Measurements from ENCODE around the gene C3orf49. TPM values are rescaled to one million over a fixed set of nuclear protein-coding genes. Genes with fewer than 3 reads are reported as not detected.

The C3orf49 gene, protein sequence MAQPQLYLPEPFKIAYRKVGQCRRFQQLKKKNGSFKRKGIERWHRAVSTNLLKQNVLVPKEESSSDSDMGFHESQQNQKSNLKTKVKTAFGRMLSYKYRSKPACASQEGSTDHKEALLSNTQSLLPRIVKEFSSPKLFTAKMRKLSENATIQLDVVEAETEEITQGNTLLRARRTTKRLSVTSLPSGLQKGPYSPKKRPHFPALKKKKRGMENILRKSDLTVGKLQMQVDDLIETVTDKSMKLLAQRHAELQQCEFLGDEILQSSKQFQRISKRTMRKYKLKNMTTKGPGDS
- total RNA-seq (2016; rRNA removed; fragmentation: Illumina TruSeq; extraction: Trizol) = not detected in 2 replicates
- not detected in 2 replicates for total RNA-seq (2016; cell fraction: cytosol; rRNA removed; fragmentation: Illumina TruSeq; extraction: Trizol; ENCODE audit: low read depth)
- not detected in 2 replicates for total RNA-seq (2016; cell fraction: insoluble cytoplasmic fraction; rRNA removed; fragmentation: Illumina TruSeq; extraction: Trizol)
- total RNA-seq (2016; cell fraction: membrane; rRNA removed; fragmentation: Illumina TruSeq; extraction: Trizol) = not detected in 2 replicates
- not detected in 2 replicates for total RNA-seq (2016; cell fraction: nucleus; rRNA removed; fragmentation: Illumina TruSeq; extraction: Trizol)
- not detected in 2 replicates for polyA plus RNA-seq (2011; rRNA removed)
- polyA plus RNA-seq (2011; cell fraction: cytosol; rRNA removed) = not detected in 2 replicates
- polyA plus RNA-seq (2011; cell fraction: nucleus; rRNA removed) = not detected in 2 replicates
- polyA plus RNA-seq (2012) = not detected in 2 replicates
- polyA plus RNA-seq (2016; cell fraction: cytosol; fragmentation: Illumina TruSeq; extraction: Trizol; ENCODE audit: low read depth) = not detected in 2 replicates
- not detected in 2 replicates for polyA plus RNA-seq (2016; cell fraction: insoluble cytoplasmic fraction; fragmentation: Illumina TruSeq; extraction: Trizol; ENCODE audit: low read depth)
- polyA plus RNA-seq (2016; cell fraction: membrane; fragmentation: Illumina TruSeq; extraction: Trizol; ENCODE audit: low read depth) = not detected in 2 replicates
- not detected in 2 replicates for polyA plus RNA-seq (2016; cell fraction: nucleus; fragmentation: Illumina TruSeq; extraction: Trizol; ENCODE audit: insufficient read depth, low read depth)
- not detected in 2 replicates for polyA minus RNA-seq (2011; rRNA and poly(A)+ RNA removed; ENCODE audit: low replicate concordance)
- not detected in 2 replicates for polyA minus RNA-seq (2011; cell fraction: cytosol; rRNA and poly(A)+ RNA removed)
- polyA minus RNA-seq (2011; cell fraction: nucleus; rRNA and poly(A)+ RNA removed) = not detected in 2 replicates
- not detected for Bru-seq, nascent RNA
- not detected for BruChase-seq, experiment 1, labeled RNA remaining after a 6-hour chase
- BruChase-seq, experiment 2, labeled RNA remaining after a 2-hour chase = not detected
- long read RNA-seq, experiment 1 = 0 reads
- long read RNA-seq, experiment 2 = 0 reads

DNA sequence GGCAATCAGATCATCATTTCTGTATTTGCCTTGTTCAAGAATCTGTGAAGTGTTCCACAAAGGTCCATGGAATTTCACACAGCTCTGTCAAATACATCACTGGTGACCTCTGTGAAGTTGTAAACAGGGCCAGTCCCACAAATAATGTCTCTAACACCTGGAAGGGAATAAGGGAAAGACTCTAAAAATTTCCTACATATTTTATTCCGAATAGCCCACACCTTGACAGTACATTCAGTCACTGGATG, at the start of gene C3orf49:
TSS of gene C3orf49 (plus strand) at position 149 of the 248 bp plus-strand sequence. CDS start 173 bp downstream, outside the sequence.
- ChIA-PET CTCF (ENCODE audit: low intra/inter-chr PET ratio, low total read pairs) (interaction anchor here (0.8 to 2.6 kb wide), 3 partner anchors 454 to 470 kb away, joined by 5 to 35 read pairs (median 19); no protein-coding TSS in a partner anchor), POLR2A (no interaction called here)
- no peak within 1 kb of the TSS for H3K27ac ChIP-seq (ENCODE audit: extremely low read length, insufficient read depth, low read length)
- in situ Hi-C loops (cut with HindIII; ENCODE audit: extremely low pct_ligation_motif_present, low pct_unique_long_range_greater_than_20kb) = loop anchor here (5.0 to 25.0 kb wide), 2 partner anchors 467 to 1182 kb away; no protein-coding TSS in a partner anchor
- no peaks in the 10 kb centered on the region for H3K9me3 ChIP-seq (ENCODE audit: low read length)
- no peak within 1 kb of the TSS for H2AFZ ChIP-seq (ENCODE audit: low read length)
- peaks cover 9% of the 10 kb centered on the region for H3K4me1 ChIP-seq (ENCODE audit: insufficient read depth, low read length)
- BruUV-seq (replicated peaks) = no TSS peak
- H3K9ac ChIP-seq (ENCODE audit: insufficient read depth, low read depth, low read length) = no peak within 1 kb of the TSS
- intact Hi-C loops (cut with micrococcal nuclease; ENCODE audit: unreplicated experiment) = loop anchor here (2.0 kb wide), 1 partner anchor 1196 kb away; no protein-coding TSS in a partner anchor
- no peaks in the 10 kb centered on the region for H4K20me1 ChIP-seq (ENCODE audit: insufficient read depth, low read length)
- FAIRE-seq (no peak), ATAC-seq (no peak), DNase-seq (ENCODE audit: low spot score) (no peak)
- H3K36me3 ChIP-seq (replicated peaks in 1 of 2; ENCODE audit: control insufficient read depth in 1 of 2, insufficient read depth in 2 of 2, low read length in 2 of 2) = no peaks in the 10 kb centered on the region
- 100% methylated on average over 1 of the region's 1 CpG for WGBS (ENCODE audit: low lambda C conversion rate)
- no peak within 1 kb of the TSS for H3K4me2 ChIP-seq (ENCODE audit: low read depth, low read length)
- H3K4me3 ChIP-seq (replicated peaks in 1 of 3; ENCODE audit: insufficient read depth in 1 of 3, low read depth in 2 of 3, low read length in 3 of 3) = no peak within 1 kb of the TSS
- no peaks in the 10 kb centered on the region for H3K27me3 ChIP-seq (ENCODE audit: control insufficient read depth in 1 of 2, insufficient read depth in 2 of 2, low read length in 2 of 2)
- no peaks in the 10 kb centered on the region for H3K79me2 ChIP-seq (ENCODE audit: insufficient read depth, low read length)
- TF ChIP-seq TCF7 (IDR thresholded peaks at IDR 0.05; ENCODE audit: low read depth) (no peak), ZNF589 (CRISPR knock-in tag; conservative IDR thresholded peaks at IDR 0.05) (no peak), DNMT3B (CRISPR knock-in tag; conservative IDR thresholded peaks at IDR 0.05) (no peak), ZNF510 (CRISPR knock-in tag; IDR thresholded peaks at IDR 0.05; ENCODE audit: low read depth) (no peak), HNRNPUL1 (IDR thresholded peaks at IDR 0.05; ENCODE audit: low read depth, low read length) (no peak), CBFB (CRISPR knock-in tag; IDR thresholded peaks at IDR 0.05) (no peak), GTF2F1 (IDR thresholded peaks at IDR 0.05; ENCODE audit: low read length) (no peak)
- TF ChIP-seq, protein P1, sequence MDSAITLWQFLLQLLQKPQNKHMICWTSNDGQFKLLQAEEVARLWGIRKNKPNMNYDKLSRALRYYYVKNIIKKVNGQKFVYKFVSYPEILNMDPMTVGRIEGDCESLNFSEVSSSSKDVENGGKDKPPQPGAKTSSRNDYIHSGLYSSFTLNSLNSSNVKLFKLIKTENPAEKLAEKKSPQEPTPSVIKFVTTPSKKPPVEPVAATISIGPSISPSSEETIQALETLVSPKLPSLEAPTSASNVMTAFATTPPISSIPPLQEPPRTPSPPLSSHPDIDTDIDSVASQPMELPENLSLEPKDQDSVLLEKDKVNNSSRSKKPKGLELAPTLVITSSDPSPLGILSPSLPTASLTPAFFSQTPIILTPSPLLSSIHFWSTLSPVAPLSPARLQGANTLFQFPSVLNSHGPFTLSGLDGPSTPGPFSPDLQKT (CRISPR knock-in tag; IDR thresholded peaks at IDR 0.05; ENCODE audit: borderline replicate concordance) = no peak
- TF ChIP-seq, protein P2, sequence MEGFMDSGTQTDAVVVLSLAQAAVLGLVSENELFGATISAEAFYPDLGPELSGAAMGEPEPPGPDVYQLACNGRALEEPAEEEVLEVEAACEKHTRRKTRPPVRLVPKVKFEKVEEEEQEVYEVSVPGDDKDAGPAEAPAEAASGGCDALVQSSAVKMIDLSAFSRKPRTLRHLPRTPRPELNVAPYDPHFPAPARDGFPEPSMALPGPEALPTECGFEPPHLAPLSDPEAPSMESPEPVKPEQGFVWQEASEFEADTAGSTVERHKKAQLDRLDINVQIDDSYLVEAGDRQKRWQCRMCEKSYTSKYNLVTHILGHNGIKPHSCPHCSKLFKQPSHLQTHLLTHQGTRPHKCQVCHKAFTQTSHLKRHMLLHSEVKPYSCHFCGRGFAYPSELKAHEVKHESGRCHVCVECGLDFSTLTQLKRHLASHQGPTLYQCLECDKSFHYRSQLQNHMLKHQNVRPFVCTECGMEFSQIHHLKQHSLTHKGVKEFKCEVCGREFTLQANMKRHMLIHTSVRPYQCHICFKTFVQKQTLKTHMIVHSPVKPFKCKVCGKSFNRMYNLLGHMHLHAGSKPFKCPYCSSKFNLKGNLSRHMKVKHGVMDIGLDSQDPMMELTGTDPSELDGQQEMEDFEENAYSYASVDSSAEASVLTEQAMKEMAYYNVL (CRISPR knock-in tag; IDR thresholded peaks at IDR 0.05; ENCODE audit: borderline replicate concordance) = no peak
- TF ChIP-seq, protein P3, sequence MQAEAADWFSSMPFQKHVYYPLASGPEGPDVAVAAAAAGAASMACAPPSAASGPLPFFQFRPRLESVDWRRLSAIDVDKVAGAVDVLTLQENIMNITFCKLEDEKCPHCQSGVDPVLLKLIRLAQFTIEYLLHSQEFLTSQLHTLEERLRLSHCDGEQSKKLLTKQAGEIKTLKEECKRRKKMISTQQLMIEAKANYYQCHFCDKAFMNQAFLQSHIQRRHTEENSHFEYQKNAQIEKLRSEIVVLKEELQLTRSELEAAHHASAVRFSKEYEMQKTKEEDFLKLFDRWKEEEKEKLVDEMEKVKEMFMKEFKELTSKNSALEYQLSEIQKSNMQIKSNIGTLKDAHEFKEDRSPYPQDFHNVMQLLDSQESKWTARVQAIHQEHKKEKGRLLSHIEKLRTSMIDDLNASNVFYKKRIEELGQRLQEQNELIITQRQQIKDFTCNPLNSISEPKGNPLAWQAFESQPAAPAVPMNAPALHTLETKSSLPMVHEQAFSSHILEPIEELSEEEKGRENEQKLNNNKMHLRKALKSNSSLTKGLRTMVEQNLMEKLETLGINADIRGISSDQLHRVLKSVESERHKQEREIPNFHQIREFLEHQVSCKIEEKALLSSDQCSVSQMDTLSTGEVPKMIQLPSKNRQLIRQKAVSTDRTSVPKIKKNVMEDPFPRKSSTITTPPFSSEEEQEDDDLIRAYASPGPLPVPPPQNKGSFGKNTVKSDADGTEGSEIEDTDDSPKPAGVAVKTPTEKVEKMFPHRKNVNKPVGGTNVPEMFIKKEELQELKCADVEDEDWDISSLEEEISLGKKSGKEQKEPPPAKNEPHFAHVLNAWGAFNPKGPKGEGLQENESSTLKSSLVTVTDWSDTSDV (CRISPR knock-in tag; IDR thresholded peaks at IDR 0.05) = no peak
- TF ChIP-seq, protein P4, sequence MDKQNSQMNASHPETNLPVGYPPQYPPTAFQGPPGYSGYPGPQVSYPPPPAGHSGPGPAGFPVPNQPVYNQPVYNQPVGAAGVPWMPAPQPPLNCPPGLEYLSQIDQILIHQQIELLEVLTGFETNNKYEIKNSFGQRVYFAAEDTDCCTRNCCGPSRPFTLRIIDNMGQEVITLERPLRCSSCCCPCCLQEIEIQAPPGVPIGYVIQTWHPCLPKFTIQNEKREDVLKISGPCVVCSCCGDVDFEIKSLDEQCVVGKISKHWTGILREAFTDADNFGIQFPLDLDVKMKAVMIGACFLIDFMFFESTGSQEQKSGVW (CRISPR knock-in tag; IDR thresholded peaks at IDR 0.05; ENCODE audit: borderline replicate concordance) = no peak

Measured in HepG2 (cell line).